K562 (cell line): ENCODE data around the gene SRRM4. TPM values are rescaled to one million over a fixed set of nuclear protein-coding genes. Genes with fewer than 3 reads are reported as not detected.

Experiments used
- ATAC-seq: fragments of 200-7000 bp; cut with Tn5 transposase; 3 replicates; pipeline ENCODE4 v1.9.1; 2020; ENCODE audit warnings: moderate library complexity
- BruUV-seq: library from RNA; stranded (reverse); fragments of 400-500 nt; replicated peaks from 2 replicates; lab custom pipeline; 2021; lab: Mats Ljungman, UMichigan
- CTCF ChIA-PET: fragments of 300-600 bp; formaldehyde crosslinking; extraction: SDS; loops from one replicate; lab custom pipeline; 2021; ENCODE audit warnings: low intra/inter-chr PET ratio; lab: Yijun Ruan, JAX
- POLR2A ChIA-PET: fragments of 300-600, 350-650 bp; sonication (Branson Sonifier 250); formaldehyde crosslinking; extraction: SDS; loops from one replicate; lab custom pipeline; 2021; ENCODE audit warnings: antibody characterized with exemption, inconsistent platforms; lab: Yijun Ruan, JAX
- DNase-seq, 4 experiments: peaks; one replicate each; pipeline versions ENCODE4 v3.0.0 to v3.0.0-alpha.2; 2011 to 2018; ENCODE audit warnings: low spot score in 3 of 4, mixed read lengths in 3 of 4; ENCODE audit errors: extremely low read depth in 1 of 4
- FAIRE-seq: peaks from 2 replicates; lab custom pipeline; 2011; peaks lifted over from hg19 to GRCh38; lab: Jason Lieb, UNC
- H2AFZ ChIP-seq: 2 replicates; pipeline ENCODE4 v1.6.0; 2011; ENCODE audit warnings: low read depth, low read length, control low read depth, inconsistent platforms
- H3K27ac ChIP-seq: fragments of 200-600 bp; 3 replicates; pipeline ENCODE4 v1.8.0; 2011; ENCODE audit warnings: low read depth, mild to moderate bottlenecking, control low read depth, inconsistent platforms, low read length, moderate library complexity, mixed read lengths; ENCODE audit errors: extremely low read depth
- H3K27me3 ChIP-seq, 2 experiments: fragments of 300-600 bp in 1 of 2; 2 replicates in 1 of 2; 3 replicates in 1 of 2; pipeline versions ENCODE4 v1.6.0 to v1.8.0; 2011; ENCODE audit warnings: inconsistent platforms in 2 of 2, low read length in 2 of 2, mild to moderate bottlenecking in 1 of 2, mixed read lengths in 1 of 2, moderate library complexity in 1 of 2; ENCODE audit not compliant: control insufficient read depth in 2 of 2, insufficient read depth in 2 of 2
- H3K36me3 ChIP-seq: fragments of 300-600 bp; 3 replicates; pipeline ENCODE4 v1.8.0; 2011; ENCODE audit warnings: mild to moderate bottlenecking, low read length, inconsistent platforms; ENCODE audit not compliant: control insufficient read depth, insufficient read depth
- H3K4me1 ChIP-seq, 2 experiments: fragments of 200-600 bp in 1 of 2; replicated peaks in 1 of 2; 2 replicates in 1 of 2; 3 replicates in 1 of 2; pipeline versions ENCODE4 v1.5.1 to v1.8.0; 2011; ENCODE audit warnings: inconsistent platforms in 2 of 2, low read length in 2 of 2, mild to moderate bottlenecking in 1 of 2, mixed read lengths in 1 of 2, moderate library complexity in 1 of 2; ENCODE audit not compliant: control insufficient read depth in 2 of 2, insufficient read depth in 2 of 2
- H3K4me2 ChIP-seq: 2 replicates; pipeline ENCODE4 v1.6.1; 2011; ENCODE audit warnings: low read length, control low read depth, inconsistent platforms, mixed read lengths; ENCODE audit not compliant: insufficient read depth
- H3K4me3 ChIP-seq: fragments of 200-600 bp; sonication (generic), shearing (Covaris generic); 2 replicates; pipeline ENCODE4 v1.5.1; 2016; ENCODE audit warnings: control low read depth, inconsistent platforms
- H3K79me2 ChIP-seq: fragments of 200-600 bp; 3 replicates; pipeline ENCODE4 v1.8.0; 2011; ENCODE audit warnings: low read length, inconsistent platforms; ENCODE audit not compliant: control insufficient read depth, insufficient read depth
- H3K9ac ChIP-seq, 2 experiments: 2 replicates each; pipeline versions ENCODE4 v1.6.0 to v1.6.1; 2011; ENCODE audit warnings: low read depth in 2 of 2, low read length in 2 of 2, control low read depth in 1 of 2, inconsistent platforms in 1 of 2, mild to moderate bottlenecking in 1 of 2, mixed read lengths in 1 of 2; ENCODE audit not compliant: insufficient read depth in 1 of 2
- H3K9me1 ChIP-seq: one replicate; pipeline ENCODE4 v1.6.0; 2011; ENCODE audit warnings: inconsistent platforms, mild to moderate bottlenecking, low read length, moderate library complexity; ENCODE audit not compliant: control insufficient read depth, insufficient read depth
- H3K9me3 ChIP-seq: replicated peaks from 2 replicates; pipeline ENCODE4 v1.5.1; 2011; ENCODE audit warnings: low read depth, low read length, inconsistent platforms; ENCODE audit not compliant: control insufficient read depth, insufficient read depth
- H4K20me1 ChIP-seq: replicated peaks from 2 replicates; pipeline ENCODE4 v1.6.1; 2011; ENCODE audit warnings: low read length, inconsistent platforms, mixed read lengths; ENCODE audit not compliant: control insufficient read depth, insufficient read depth
- C11orf30 ChIP-seq: fragments of 450-650 bp; IDR thresholded peaks from 2 replicates; pipeline ENCODE4 v1.6.1; 2016; ENCODE audit warnings: low read depth, mild to moderate bottlenecking
- CBFB ChIP-seq: sonication (generic); formaldehyde crosslinking; IDR thresholded peaks from 2 replicates; pipeline ENCODE4 v1.4.0; 2020; ENCODE audit warnings: mild to moderate bottlenecking, missing genetic modification reagents
- CTBP1 ChIP-seq: fragments of 450-650 bp; IDR thresholded peaks from 2 replicates; pipeline ENCODE4 v1.6.1; 2016; ENCODE audit warnings: borderline replicate concordance
- NBN ChIP-seq: fragments of 450-650 bp; IDR thresholded peaks from 2 replicates; pipeline ENCODE4 v1.6.1; 2016; ENCODE audit warnings: low read depth, mild to moderate bottlenecking
- RB1 ChIP-seq: fragments of 450-650 bp; IDR thresholded peaks from 2 replicates; pipeline ENCODE4 v1.6.1; 2017; ENCODE audit warnings: low read depth, mild to moderate bottlenecking
- RBM25 ChIP-seq: fragments of 200-400 bp; formaldehyde crosslinking; IDR thresholded peaks from 2 replicates; pipeline ENCODE4 v1.6.1; 2018; ENCODE audit warnings: low read length, low read depth, moderate library complexity; ENCODE audit not compliant: severe bottlenecking
- STAT6 ChIP-seq: sonication (generic); formaldehyde crosslinking; IDR thresholded peaks from 2 replicates; pipeline ENCODE4 v1.8.1; 2023; ENCODE audit warnings: mild to moderate bottlenecking, missing genetic modification reagents
- WGBS: fragments of 100-300 bp; shearing (Covaris generic); methylation state at CpG from one replicate; pipeline ENCODE4 v1.1.6; 2016; ENCODE audit warnings: low coverage, mixed read lengths; ENCODE audit not compliant: insufficient coverage; ENCODE audit errors: missing lambda C conversion rate; 5-methylcytosine and 5-hydroxymethylcytosine counted together
- in situ Hi-C: fragments of 300-500 bp; cut with MboI; formaldehyde crosslinking; loops from 4 replicates; pipeline ENCODE4 v1.15.0; 2018; ENCODE audit warnings: inconsistent platforms, mixed read lengths
- intact Hi-C: fragments of 100-400 bp; cut with micrococcal nuclease; formaldehyde crosslinking; loops from 2 replicates; pipeline ENCODE4 v1.14.2; 2022
- polyA plus RNA-seq, 8 experiments: library from polyadenylated mRNA; depleted of rRNA in 4 of 8; stranded (reverse) in 5 of 8; unstranded in 3 of 8; fragments of >200 nt; fragmentation: Nextera tagmentation in 2 of 8; fragmentation: Illumina TruSeq in 1 of 8; extraction: Ambion mirVana in 2 of 8; extraction: Trizol in 1 of 8; gene quantifications; 2 replicates each; pipeline versions ENCODE4 v1.2.1 to v1.2.3, GENCODE V29; 2011 to 2014; ENCODE audit warnings: inconsistent platforms in 1 of 8, missing spikeins in 1 of 8
- total RNA-seq, 7 experiments: library from RNA; depleted of rRNA in 6 of 7; stranded (reverse); fragments of >200 nt in 6 of 7; fragmentation: Illumina TruSeq in 2 of 7; extraction: Trizol in 2 of 7; gene quantifications; 2 replicates each; pipeline versions ENCODE4 v1.2.1 to v1.2.3, GENCODE V29; 2011 to 2021; ENCODE audit warnings: low replicate concordance in 1 of 7

Gene SRRM4
- total and polyA plus RNA-seq, 9 of the 15 experiments (the other 6 are each of a cell fraction or from before 2014, with no cell fraction given): not detected

- Histone ChIP-seq H3K4me2 (no peak overlapping the region), H3K9me1 (no peaks in the 10 kb centered on the region), H3K27ac (no peak overlapping the region), H3K27me3 (no peaks in the 10 kb centered on the region), H3K9ac (no peak overlapping the region), H3K79me2 (no peaks in the 10 kb centered on the region), H4K20me1 (no peaks in the 10 kb centered on the region), H3K4me3 (no peak overlapping the region), H2AFZ (no peak overlapping the region), H3K36me3 (no peaks in the 10 kb centered on the region), H3K9me3 (no peaks in the 10 kb centered on the region), H3K4me1 (no peaks in the 10 kb centered on the region)
- ATAC-seq (no peak), FAIRE-seq (no peak), DNase-seq (no peak)
- intact Hi-C loops (loop anchor here (10.0 kb wide), 1 partner anchor 531 kb away; no protein-coding TSS in a partner anchor), in situ Hi-C loops (no loop called here)
- 0% methylated on average over 2 of the region's 3 CpGs for WGBS
- CTCF ChIA-PET: interaction anchor here (0.5 to 0.9 kb wide), 3 partner anchors 26 to 299 kb away, joined by 4 to 6 read pairs (median 4); no protein-coding TSS in a partner anchor
- POLR2A ChIA-PET: no interaction called here
- TF ChIP-seq STAT6 (CRISPR knock-in tag): no peak
- TF ChIP-seq RB1: no peak
- TF ChIP-seq RBM25: peak; percentile 76
- TF ChIP-seq CTBP1: no peak
- TF ChIP-seq NBN: no peak
- no peak for TF ChIP-seq C11orf30
- no peak for TF ChIP-seq CBFB
- BruUV-seq: no TSS peak
Measured at GRCh38 chr12:119114294-119114693, 133.0 kb downstream of the SRRM4 start.
